Measurements from ENCODE around the gene ZNF18. TPM values are rescaled to one million over a fixed set of nuclear protein-coding genes. Genes with fewer than 3 reads are reported as not detected.
"Not testable (repeated sequence)": the region's sequence is repeated elsewhere in the genome, so short reads cannot be mapped to it uniquely, and the experiment has no call there.

The ZNF18 gene
- total RNA-seq, 2 donors from 2014 or later, result 5.5 to 6.2 TPM

- intact Hi-C loops (cut with DNase I), result no loop called here
- no peak for DNase-seq
- Histone ChIP-seq H3K9ac (ENCODE audit: low read depth in 2 of 2, low read length in 2 of 2) (no peak overlapping the region), H3K36me3 (no peaks in the 10 kb centered on the region), H3K4me3 (no peak overlapping the region), H3K9me3 (no peaks in the 10 kb centered on the region), H3K4me1 (no peaks in the 10 kb centered on the region), H3K27ac (no peak overlapping the region), H3K27me3 (no peaks in the 10 kb centered on the region)
- TF ChIP-seq CTCF (IDR thresholded peaks at IDR 0.05), result no peak
These were observed 10.9 kb downstream of the ZNF18 start for GRCh38 chr17:11986179-11986941.

GRCh38 chr17:11981862-11982261 is 15.4 kb downstream of the ZNF18 start:
- Histone ChIP-seq H3K4me3 (no peak overlapping the region), H3K9me3 (no peaks in the 10 kb centered on the region), H3K27me3 (no peaks in the 10 kb centered on the region), H3K4me1 (no peaks in the 10 kb centered on the region), H3K27ac (no peak overlapping the region), H3K36me3 (no peaks in the 10 kb centered on the region), H3K9ac (ENCODE audit: low read depth in 2 of 2, low read length in 2 of 2) (no peak overlapping the region)
- TF ChIP-seq CTCF (IDR thresholded peaks at IDR 0.05), result no peak
- intact Hi-C loops (cut with DNase I), result no loop called here
- no peak for DNase-seq

- intact Hi-C loops (cut with DNase I), result no loop called here
- DNase-seq, result no peak
These were observed 16.5 kb downstream of the ZNF18 start for GRCh38 chr17:11980813-11981212.

GRCh38 chr17:11979795-11980194 is 17.5 kb downstream of the ZNF18 start:
- intact Hi-C loops (cut with DNase I), result no loop called here
- H3K4me1 ChIP-seq, result no peaks in the 10 kb centered on the region
- no peak overlapping the region for H3K27ac ChIP-seq
- no peaks in the 10 kb centered on the region for H3K36me3 ChIP-seq
- no peak overlapping the region for H3K9ac ChIP-seq (ENCODE audit: low read depth in 2 of 2, low read length in 2 of 2)
- no peaks in the 10 kb centered on the region for H3K27me3 ChIP-seq
- H3K4me3 ChIP-seq, result no peak overlapping the region
- DNase-seq, result no peak
- TF ChIP-seq CTCF (IDR thresholded peaks at IDR 0.05), result no peak
- H3K9me3 ChIP-seq, result no peaks in the 10 kb centered on the region

More at GRCh38 chr17:11980813-11981212, 16.5 kb downstream of the ZNF18 start:
- TF ChIP-seq CTCF (IDR thresholded peaks at IDR 0.05), result no peak
- Histone ChIP-seq H3K4me3 (no peak overlapping the region), H3K9ac (ENCODE audit: low read depth in 2 of 2, low read length in 2 of 2) (no peak overlapping the region), H3K27me3 (no peaks in the 10 kb centered on the region), H3K4me1 (no peaks in the 10 kb centered on the region), H3K36me3 (no peaks in the 10 kb centered on the region), H3K27ac (no peak overlapping the region), H3K9me3 (no peaks in the 10 kb centered on the region)

- H3K27me3 ChIP-seq; H3K9me3 ChIP-seq; H3K9ac ChIP-seq (ENCODE audit: low read depth in 2 of 2, low read length in 2 of 2); H3K4me3 ChIP-seq; H3K4me1 ChIP-seq; intact Hi-C loops (cut with DNase I); H3K36me3 ChIP-seq; DNase-seq; H3K27ac ChIP-seq: not testable (repeated sequence)
These were observed 24.5 kb downstream of the ZNF18 start for GRCh38 chr17:11972741-11973140.

- Histone ChIP-seq H3K4me1 (no peaks in the 10 kb centered on the region), H3K27ac (no peak overlapping the region), H3K9ac (ENCODE audit: low read depth in 2 of 2, low read length in 2 of 2) (no peak overlapping the region), H3K4me3 (no peak overlapping the region), H3K27me3 (no peaks in the 10 kb centered on the region), H3K36me3 (no peaks in the 10 kb centered on the region), H3K9me3 (no peaks in the 10 kb centered on the region)
- DNase-seq, result no peak
- intact Hi-C loops (cut with DNase I), result no loop called here
- no peak for TF ChIP-seq CTCF (IDR thresholded peaks at IDR 0.05)
These were observed 27.7 kb downstream of the ZNF18 start for GRCh38 chr17:11969565-11969964.

Measured in colonic mucosa (tissue), 4 donors.